Activated naive CD4-positive, alpha-beta T cell (primary cell): ENCODE results near the gene ZNF287.
"Not testable (repeated sequence)": the region's sequence is repeated elsewhere in the genome, so short reads cannot be mapped to it uniquely, and the experiment has no call there.

Experiments
- DNase-seq, 4 experiments: peaks; one replicate each; lab custom pipeline; 2025; lab: John Stamatoyannopoulos, UW

ZNF287 gene

GRCh38 chr17:16568541-16569357, at the start of gene ZNF287:
ZNF287 (minus strand) TSS chr17:16569204; CDS start chr17:16567731, 1,473 bp downstream.
- DNase-seq: peak; percentile 81 to 88 (median 82)

GRCh38 chr17:16617481-16618060, 48.6 kb upstream of the ZNF287 start:
- no peak for DNase-seq

- no peak for DNase-seq
Observed at GRCh38 chr17:16599537-16599936, 30.5 kb upstream of the ZNF287 start.

- no peak for DNase-seq
Observed at GRCh38 chr17:16593356-16594102, 24.5 kb upstream of the ZNF287 start.

GRCh38 chr17:16589097-16589969, 20.3 kb upstream of the ZNF287 start:
- DNase-seq: peak; percentile 83 to 89 (median 84)

- DNase-seq: no peak
Observed at GRCh38 chr17:16585796-16586195, 16.8 kb upstream of the ZNF287 start.

GRCh38 chr17:16584273-16584995, 15.4 kb upstream of the ZNF287 start:
- peak; percentile 77 to 91 (median 86) for DNase-seq

GRCh38 chr17:16583781-16584180, 14.8 kb upstream of the ZNF287 start:
- no peak for DNase-seq

- DNase-seq: no peak
Observed at GRCh38 chr17:16573466-16573865, 4.5 kb upstream of the ZNF287 start.

- no peak for DNase-seq
Observed at GRCh38 chr17:16569358-16569712, 331 bp upstream of the ZNF287 start.

GRCh38 chr17:16552637-16553045, 16.4 kb downstream of the ZNF287 start:
- DNase-seq: no peak

- no peak for DNase-seq
Observed at GRCh38 chr17:16551878-16552636, 16.9 kb downstream of the ZNF287 start.

GRCh38 chr17:16537130-16537458, 31.9 kb downstream of the ZNF287 start:
- DNase-seq: no peak

- no peak for DNase-seq
Observed at GRCh38 chr17:16534236-16534635, 34.8 kb downstream of the ZNF287 start.

- no peak for DNase-seq
Observed at GRCh38 chr17:16529906-16530305, 39.1 kb downstream of the ZNF287 start.

- DNase-seq: no peak
Observed at GRCh38 chr17:16527298-16527697, 41.7 kb downstream of the ZNF287 start.

GRCh38 chr17:16525556-16525955, 43.4 kb downstream of the ZNF287 start:
- DNase-seq: not testable (repeated sequence)

- peak in 3 of 4 experiments; percentile 6 to 13 (median 12) for DNase-seq
Observed at GRCh38 chr17:16521070-16521727, 47.8 kb downstream of the ZNF287 start.

- no peak for DNase-seq
Observed at GRCh38 chr17:16519021-16519420, 50.0 kb downstream of the ZNF287 start.

- no peak for DNase-seq
Observed at GRCh38 chr17:16517477-16517876, 51.5 kb downstream of the ZNF287 start.
